Stimulated activated CD8-positive, alpha-beta memory T cell treated with anti-CD3 and anti-CD28 coated beads, Interleukin-15, amount 100 ng/mL, for 1 hour (primary cell): Measurements from ENCODE around the gene TRPM7.
"Not testable (repeated sequence)": the region's sequence is repeated elsewhere in the genome, so short reads cannot be mapped to it uniquely, and the experiment has no call there.

Source experiments
- DNase-seq: peaks from one replicate; pipeline ENCODE4 v3.0.0-alpha.2; 2020; ENCODE audit warnings: low read depth

Gene TRPM7

GRCh38 chr15:50655555-50655954 is 31.0 kb downstream of the TRPM7 start:
- no peak for DNase-seq

DNA sequence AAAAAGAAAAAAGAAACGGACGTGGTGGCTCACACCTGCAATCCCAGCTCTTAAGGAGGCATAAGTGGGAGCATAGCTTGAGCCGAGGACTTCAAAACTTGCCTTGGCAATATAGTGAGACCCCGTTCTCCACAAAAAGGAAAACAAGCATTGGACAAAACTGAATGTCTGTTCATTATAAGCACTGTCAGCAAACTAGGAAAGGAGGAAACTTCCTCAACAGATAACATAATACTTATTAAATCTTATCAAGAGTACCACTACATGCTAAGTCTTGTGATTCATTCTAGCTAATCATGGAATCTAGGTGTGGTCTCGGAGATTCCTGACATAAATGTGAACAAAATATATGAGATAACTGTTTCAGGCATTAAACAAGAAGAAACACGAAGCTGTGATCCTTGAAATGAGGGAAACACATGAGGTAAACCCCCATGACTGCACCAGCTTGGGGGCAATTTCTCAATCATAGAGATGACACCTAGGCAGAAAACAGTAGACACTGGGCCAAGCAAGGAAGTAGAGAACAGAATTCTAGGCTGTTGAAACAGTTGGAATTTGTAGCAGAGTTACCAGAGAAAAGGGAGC is 33.3 kb downstream of the TRPM7 start:
- no peak for DNase-seq

GRCh38 chr15:50652671-50653070 is 33.9 kb downstream of the TRPM7 start:
- no peak for DNase-seq

DNA sequence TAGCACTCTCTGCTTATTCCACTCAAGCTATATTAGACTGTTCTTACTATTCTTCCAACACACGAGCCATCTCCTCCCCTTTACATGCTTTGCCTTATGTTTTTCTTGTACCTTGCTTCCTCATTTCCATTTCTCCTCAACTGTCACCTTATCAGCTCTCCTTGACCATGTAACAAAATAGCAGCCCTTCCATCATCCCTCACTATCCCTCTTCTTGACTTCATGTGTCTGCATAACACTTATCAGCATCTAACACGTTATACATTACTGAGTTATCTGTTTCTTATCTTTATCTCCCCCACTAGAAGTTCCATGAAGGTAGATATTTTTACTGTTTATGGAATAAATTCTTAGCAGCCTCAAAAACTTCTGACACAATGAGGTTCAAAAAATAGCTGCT is 45.3 kb downstream of the TRPM7 start:
- DNase-seq: no peak

DNA sequence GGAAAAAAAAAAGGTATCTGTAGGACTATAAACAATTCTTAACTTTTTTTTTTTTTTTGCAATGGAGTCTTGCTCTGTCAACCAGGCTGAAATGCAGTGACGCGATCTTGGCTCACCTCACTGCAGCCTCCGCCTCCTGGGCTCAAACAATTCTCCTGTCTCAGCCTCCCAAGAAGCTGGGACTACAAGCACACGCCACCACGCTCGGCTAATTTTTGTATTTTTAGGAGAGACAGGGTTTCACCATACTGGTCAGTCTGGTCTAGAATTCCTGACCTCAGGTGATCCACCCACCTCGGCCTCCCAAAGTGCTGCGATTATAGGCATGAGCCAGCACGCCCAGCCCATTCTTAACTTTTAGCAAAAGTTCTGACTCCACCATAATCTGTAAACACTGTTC is 50.5 kb downstream of the TRPM7 start:
- no peak for DNase-seq

DNA sequence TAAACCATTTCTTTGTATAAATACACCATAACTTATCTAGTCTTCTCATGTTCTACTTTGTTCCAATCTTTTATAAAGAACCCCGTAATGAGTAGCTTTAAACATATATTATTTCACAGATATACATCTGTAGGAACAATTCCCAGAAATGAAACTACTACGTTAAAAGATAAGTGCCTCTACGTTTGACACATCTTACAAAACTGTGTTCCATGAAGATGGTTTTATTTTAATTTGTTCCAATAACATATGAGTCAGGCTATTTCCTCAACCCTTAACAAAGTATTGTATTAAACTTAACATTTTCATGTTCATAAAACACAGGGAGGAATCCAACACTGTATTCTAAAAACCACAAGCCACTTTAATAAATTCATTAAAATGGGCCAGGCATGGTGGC is 52.9 kb downstream of the TRPM7 start:
- DNase-seq: no peak

DNA sequence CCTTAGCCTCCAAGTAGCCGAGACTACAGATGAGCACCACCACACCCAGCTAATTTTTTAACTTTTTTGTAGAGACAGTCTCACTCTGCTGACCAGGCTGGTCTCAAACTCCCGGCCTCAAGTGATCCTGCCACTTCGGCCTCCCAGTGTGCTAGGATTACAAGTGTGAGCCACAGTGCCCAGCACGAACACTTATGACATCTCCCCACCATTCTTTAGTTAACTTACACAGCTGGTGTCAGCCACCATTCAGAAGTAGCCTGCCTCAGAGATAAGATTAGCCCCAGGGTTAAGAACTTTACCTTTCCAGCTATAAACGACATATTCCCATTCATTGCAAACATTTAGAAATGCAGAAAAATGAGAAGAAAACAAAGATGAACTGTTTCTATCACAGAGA is 58.2 kb downstream of the TRPM7 start:
- no peak for DNase-seq

DNA sequence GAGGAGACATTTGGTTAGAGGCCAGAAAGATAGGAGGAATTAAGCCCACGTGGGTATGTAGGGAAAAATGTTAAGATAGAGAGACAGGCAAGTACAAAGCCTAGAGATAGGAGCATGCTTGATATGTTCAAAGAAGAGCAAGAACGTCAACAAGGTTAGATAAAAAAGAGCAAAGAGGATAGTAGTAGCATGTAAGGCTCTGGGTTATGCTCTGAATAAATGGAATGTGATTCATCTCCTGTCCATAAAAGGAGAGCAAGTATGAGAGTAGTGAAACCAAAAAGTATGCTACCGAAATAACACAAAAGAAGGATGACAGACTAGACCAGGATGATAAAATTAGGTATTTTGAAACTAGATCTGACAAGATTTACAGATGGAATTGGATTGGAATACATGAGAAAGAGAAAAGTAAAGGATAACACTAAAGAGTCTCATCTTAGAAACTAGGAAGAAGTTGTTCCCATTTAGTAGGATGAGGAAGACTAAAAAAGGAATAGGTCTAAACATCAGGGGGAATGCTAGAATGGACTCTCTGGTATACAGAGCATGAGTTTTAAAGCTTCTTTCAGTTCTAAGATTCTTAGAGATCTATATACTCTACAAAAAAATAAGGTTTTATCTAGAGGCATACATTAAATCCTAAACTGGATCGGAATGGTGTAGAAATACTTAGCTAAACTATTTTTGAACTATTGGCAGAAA is 59.1 kb downstream of the TRPM7 start:
- DNase-seq: no peak

GRCh38 chr15:50624616-50625168 is 61.9 kb downstream of the TRPM7 start:
- no peak for DNase-seq

GRCh38 chr15:50622361-50622943 is 64.1 kb downstream of the TRPM7 start:
- DNase-seq: not testable (repeated sequence)

- DNase-seq: not testable (repeated sequence)
These were observed 69.6 kb downstream of the TRPM7 start for GRCh38 chr15:50616960-50617359.

GRCh38 chr15:50616554-50616953 is 70.0 kb downstream of the TRPM7 start:
- DNase-seq: not testable (repeated sequence)

GRCh38 chr15:50613600-50613999 is 73.0 kb downstream of the TRPM7 start:
- DNase-seq: no peak

- no peak for DNase-seq
These were observed 79.5 kb downstream of the TRPM7 start for GRCh38 chr15:50607129-50607528.

DNA sequence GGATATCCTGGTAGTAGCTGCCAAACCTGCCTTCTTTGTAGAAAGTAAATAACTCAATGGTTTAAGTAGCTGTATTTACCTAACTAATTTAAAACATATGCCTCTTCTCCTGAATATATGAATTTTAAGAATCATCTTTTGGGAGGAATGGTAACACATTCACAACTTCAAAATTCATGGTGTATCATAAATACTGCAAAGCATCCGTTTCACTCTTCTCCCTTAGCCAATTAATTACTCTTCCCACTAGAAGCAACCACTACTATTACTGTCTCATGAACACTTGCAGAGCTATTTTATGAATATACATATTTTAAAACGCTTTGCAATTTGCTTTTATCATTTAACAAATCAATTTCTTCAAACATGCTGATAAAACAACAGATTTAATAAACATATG is 81.1 kb downstream of the TRPM7 start:
- DNase-seq: no peak

DNA sequence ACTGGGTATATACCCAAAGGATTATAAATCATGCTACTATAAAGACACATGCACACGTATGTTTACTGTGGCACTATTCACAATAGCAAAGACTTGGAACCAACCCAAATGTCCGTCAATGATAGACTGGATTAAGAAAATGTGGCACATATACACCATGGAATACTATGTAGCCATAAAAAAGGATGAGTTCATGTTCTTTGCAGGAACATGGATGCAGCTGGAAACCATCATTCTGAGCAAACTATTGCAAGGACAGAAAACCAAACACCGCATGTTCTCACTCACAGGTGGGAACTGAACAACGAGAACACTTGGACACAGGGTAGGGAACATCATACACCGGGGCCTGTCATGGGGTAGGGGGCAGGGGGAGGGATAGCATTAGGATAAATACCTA is 84.6 kb downstream of the TRPM7 start:
- DNase-seq: not testable (repeated sequence)

DNA sequence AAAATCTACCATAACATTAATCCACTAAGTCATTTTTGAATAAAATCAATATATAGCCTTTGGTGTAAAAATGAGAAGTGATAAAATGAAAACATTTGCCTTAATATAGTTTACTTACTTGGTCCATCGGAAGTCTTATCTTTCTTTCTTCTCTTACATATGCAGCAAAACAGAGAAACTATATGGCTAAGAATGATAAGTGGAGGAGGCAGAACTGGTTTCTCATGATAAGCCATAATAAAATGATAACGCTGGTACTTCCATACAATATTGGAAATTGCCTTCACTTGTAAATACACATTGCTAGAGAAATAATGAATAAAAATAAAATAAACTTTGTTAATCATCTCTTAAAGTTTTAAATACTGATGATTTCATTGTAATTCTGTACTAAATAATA is 92.3 kb downstream of the TRPM7 start:
- no peak for DNase-seq

GRCh38 chr15:50593761-50594160 is 92.8 kb downstream of the TRPM7 start:
- no peak for DNase-seq

- no peak for DNase-seq
These were observed 96.3 kb downstream of the TRPM7 start for GRCh38 chr15:50590288-50590687.

GRCh38 chr15:50577492-50577891 is 109.1 kb downstream of the TRPM7 start:
- DNase-seq: no peak

DNA sequence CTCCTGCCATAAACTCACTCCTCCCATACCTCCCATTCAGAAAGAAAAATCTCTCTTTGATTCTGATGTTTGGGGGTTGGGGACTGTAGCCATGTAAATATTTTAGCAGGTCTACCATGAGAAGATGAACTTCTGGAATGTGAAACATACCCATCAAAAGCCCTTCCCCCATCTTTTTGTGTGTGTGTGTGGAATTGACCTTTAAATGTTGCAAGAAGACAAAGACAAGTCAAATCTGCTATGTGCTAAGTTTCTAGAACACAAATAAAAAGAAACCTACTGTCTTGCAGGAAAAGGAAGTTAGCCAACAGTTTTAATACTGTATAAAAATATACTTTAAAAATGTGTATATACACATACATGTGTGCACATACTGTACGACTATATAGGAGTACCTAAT is 110.4 kb downstream of the TRPM7 start:
- DNase-seq: no peak

GRCh38 chr15:50573842-50574241 is 112.8 kb downstream of the TRPM7 start:
- DNase-seq: not testable (repeated sequence)

- no peak for DNase-seq
These were observed 122.8 kb downstream of the TRPM7 start for GRCh38 chr15:50563756-50564155.
